Type B pancreatic cell (in vitro differentiated cells): ENCODE results near the gene ALK. TPM values are rescaled to one million over a fixed set of nuclear protein-coding genes. Genes with fewer than 3 reads are reported as not detected.
"Not testable (repeated sequence)": the region's sequence is repeated elsewhere in the genome, so short reads cannot be mapped to it uniquely, and the experiment has no call there.

Source experiments
- DNase-seq: peaks from one replicate; pipeline ENCODE4 v3.0.0; 2021; ENCODE audit warnings: mixed read lengths; ENCODE audit not compliant: unreplicated experiment; ENCODE audit errors: extremely low spot score
- H3K27ac Mint-ChIP-seq: 2 replicates; pipeline ENCODE4 v1.8.0; 2021; ENCODE audit warnings: mild to moderate bottlenecking, mixed read lengths
- H3K27me3 Mint-ChIP-seq: 2 replicates; pipeline ENCODE4 v1.8.0; 2021; ENCODE audit warnings: mixed read lengths
- H3K36me3 Mint-ChIP-seq: 2 replicates; pipeline ENCODE4 v1.8.0; 2021; ENCODE audit warnings: mixed read lengths
- H3K4me1 Mint-ChIP-seq: one replicate; pipeline ENCODE4 v1.8.0; 2021; ENCODE audit warnings: mixed read lengths; ENCODE audit not compliant: unreplicated experiment
- H3K4me3 Mint-ChIP-seq: 2 replicates; pipeline ENCODE4 v1.8.0; 2021; ENCODE audit warnings: mild to moderate bottlenecking, mixed read lengths
- H3K9me3 Mint-ChIP-seq: 2 replicates; pipeline ENCODE4 v1.8.0; 2021; ENCODE audit warnings: mixed read lengths
- CTCF ChIP-seq: fragments of 200-600 bp; sonication (generic); conservative IDR thresholded peaks from 2 replicates; pipeline ENCODE4 v1.5.0; 2021; ENCODE audit warnings: antibody characterized with exemption, mild to moderate bottlenecking
- total RNA-seq: library from RNA; stranded (reverse); gene quantifications from 2 replicates; pipeline ENCODE4 v1.2.1, GENCODE V29; 2021; ENCODE audit warnings: low replicate concordance

Gene ALK
- total RNA-seq, 1 donor from 2014 or later, result 7.7 TPM

DNA sequence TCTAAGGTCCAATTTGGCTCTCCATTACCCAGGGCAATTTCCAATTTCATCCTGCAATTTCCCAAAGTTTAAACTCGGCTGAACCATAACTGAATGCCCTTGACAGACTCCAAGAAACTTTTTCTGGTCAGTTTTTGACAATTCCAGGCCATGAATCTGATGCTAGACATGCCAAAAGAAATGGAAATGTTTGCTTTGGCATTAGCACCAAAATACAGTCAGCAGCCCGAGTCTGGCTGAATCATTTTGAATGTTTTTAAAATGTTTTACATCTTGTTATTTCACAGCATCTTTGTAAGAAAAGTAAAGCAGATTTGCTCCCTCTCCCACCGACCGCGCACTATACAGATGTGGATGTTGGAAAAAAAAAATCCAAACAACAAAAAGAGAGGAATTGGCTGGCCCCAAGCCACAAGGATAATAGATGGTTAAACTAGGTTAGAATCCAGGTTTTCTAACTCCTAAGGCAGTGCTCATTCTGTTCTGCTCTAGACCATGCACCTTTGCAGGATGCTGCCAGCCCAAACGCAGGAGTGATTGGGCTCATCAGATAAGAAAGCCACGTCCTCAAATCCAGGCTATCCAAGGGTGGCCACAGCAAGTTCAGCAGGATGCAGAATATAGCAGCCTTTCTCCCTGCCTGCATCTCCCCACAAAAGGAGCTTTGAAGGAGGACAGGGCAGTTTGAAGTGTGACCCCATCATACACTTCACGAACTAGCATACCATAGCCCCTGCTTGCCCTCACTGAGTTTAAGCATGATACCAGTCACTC, 167.5 kb downstream of the ALK start:
- Mint-ChIP-seq H3K27ac (no peak overlapping the region), H3K9me3 (no peaks in the 10 kb centered on the region), H3K4me1 (peaks cover 8% of the 10 kb centered on the region), H3K36me3 (no peaks in the 10 kb centered on the region), H3K27me3 (no peaks in the 10 kb centered on the region), H3K4me3 (no peak overlapping the region)
- DNase-seq, result no peak
- no peak for TF ChIP-seq CTCF

- H3K9me3 Mint-ChIP-seq, result no peaks in the 10 kb centered on the region
- no peak overlapping the region for H3K4me3 Mint-ChIP-seq
- no peak for TF ChIP-seq CTCF
- H3K27ac Mint-ChIP-seq, result no peak overlapping the region
- peaks cover 8% of the 10 kb centered on the region for H3K4me1 Mint-ChIP-seq
- no peaks in the 10 kb centered on the region for H3K36me3 Mint-ChIP-seq
- H3K27me3 Mint-ChIP-seq, result no peaks in the 10 kb centered on the region
- no peak for DNase-seq
Observed at GRCh38 chr2:29751390-29751789, 170.0 kb downstream of the ALK start.

- not testable (repeated sequence) for H3K4me3 Mint-ChIP-seq, H3K27me3 Mint-ChIP-seq, DNase-seq, H3K27ac Mint-ChIP-seq, H3K4me1 Mint-ChIP-seq, H3K36me3 Mint-ChIP-seq, H3K9me3 Mint-ChIP-seq
Observed at GRCh38 chr2:29750463-29750862, 170.9 kb downstream of the ALK start.

DNA sequence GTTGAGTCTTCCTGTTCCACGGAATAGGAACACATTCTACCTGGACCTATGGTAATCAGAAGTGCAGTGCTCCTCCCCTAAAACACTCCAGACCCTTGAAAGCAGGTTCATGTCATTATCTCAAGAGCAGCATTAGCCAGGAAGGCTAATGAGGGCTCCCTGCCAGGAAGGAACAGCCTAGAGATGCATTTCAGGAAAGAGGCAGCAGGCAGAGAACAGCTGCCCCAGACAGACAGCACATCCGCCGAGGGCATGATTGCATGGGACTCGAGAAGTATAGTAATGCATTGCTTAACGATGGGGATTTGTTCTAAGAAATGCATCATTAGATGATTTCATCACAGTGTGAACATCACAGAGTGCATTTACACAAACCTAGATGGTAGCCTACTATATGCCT, 171.5 kb downstream of the ALK start:
- Mint-ChIP-seq H3K27me3 (no peaks in the 10 kb centered on the region), H3K4me1 (peaks cover 8% of the 10 kb centered on the region), H3K36me3 (no peaks in the 10 kb centered on the region), H3K4me3 (no peak overlapping the region), H3K9me3 (no peaks in the 10 kb centered on the region), H3K27ac (no peak overlapping the region)
- DNase-seq, result no peak
- no peak for TF ChIP-seq CTCF

DNA sequence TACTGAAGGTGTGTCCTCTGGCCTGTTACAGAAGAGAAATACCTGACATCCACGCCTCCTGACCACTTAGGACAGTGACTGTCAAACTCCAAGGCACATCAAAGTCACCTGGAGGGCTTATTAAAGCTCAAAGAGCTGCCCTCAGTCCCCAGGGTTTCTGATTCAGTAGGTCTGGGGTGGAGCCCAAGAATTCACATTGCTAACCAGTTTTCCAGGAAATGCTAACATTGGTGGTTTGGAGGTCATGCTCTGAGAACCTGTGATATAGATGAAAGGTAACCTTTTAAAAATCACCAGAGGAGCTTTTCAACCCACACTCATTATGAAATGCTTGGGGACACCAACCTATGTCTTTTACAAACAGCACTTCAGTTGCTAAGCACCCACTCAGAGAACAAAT, 172.3 kb downstream of the ALK start:
- H3K27ac Mint-ChIP-seq, result peak overlapping the region; percentile 76

More for the DNA sequence above, 172.3 kb downstream of the ALK start:
- DNase-seq, result no peak
- H3K9me3 Mint-ChIP-seq, result no peaks in the 10 kb centered on the region
- H3K4me1 Mint-ChIP-seq, result peaks cover 8% of the 10 kb centered on the region
- no peaks in the 10 kb centered on the region for H3K36me3 Mint-ChIP-seq
- H3K27me3 Mint-ChIP-seq, result no peaks in the 10 kb centered on the region
- TF ChIP-seq CTCF, result no peak
- H3K4me3 Mint-ChIP-seq, result no peak overlapping the region
